ENCODE measurements around the gene ASPHD2. TPM values are rescaled to one million over a fixed set of nuclear protein-coding genes. Genes with fewer than 3 reads are reported as not detected.

ASPHD2 gene
- total RNA-seq, 1 experiment from 2014 or later = 7.1 TPM

GRCh38 chr22:26447584-26448329, 18.7 kb downstream of the ASPHD2 start:
- H3K4ac ChIP-seq (ENCODE audit: low read depth, low read length) = no peak overlapping the region
- H3K79me1 ChIP-seq (ENCODE audit: insufficient read depth, low read depth, low read length, poor library complexity, severe bottlenecking) = no peaks in the 10 kb centered on the region
- no peak overlapping the region for H3K9ac ChIP-seq (ENCODE audit: extremely low read depth, insufficient read length, low read length)
- H3K27me3 ChIP-seq (ENCODE audit: insufficient read depth, low read length) = no peaks in the 10 kb centered on the region
- no peaks in the 10 kb centered on the region for H4K20me1 ChIP-seq (ENCODE audit: control insufficient read depth, insufficient read depth, insufficient read length)
- H3K27ac ChIP-seq (ENCODE audit: insufficient read length, low read depth, low read length) = no peak overlapping the region
- H3K18ac ChIP-seq (ENCODE audit: insufficient read length, low read depth, low read length) = no peak overlapping the region
- H2BK5ac ChIP-seq (ENCODE audit: insufficient read length, low read length) = no peak overlapping the region
- TF ChIP-seq CTCF (conservative IDR thresholded peaks at IDR 0.05) = no peak
- no peaks in the 10 kb centered on the region for H3K4me1 ChIP-seq (ENCODE audit: insufficient read depth, low read length)
- H4K5ac ChIP-seq (ENCODE audit: insufficient read length, low read depth, low read length) = no peak overlapping the region
- H2BK12ac ChIP-seq (ENCODE audit: insufficient read length, low read depth, low read length) = no peak overlapping the region
- no peak overlapping the region for H2AK5ac ChIP-seq (ENCODE audit: insufficient read length, low read length)
- H3K14ac ChIP-seq (ENCODE audit: insufficient read depth, low read length) = no peak overlapping the region
- peak overlapping the region in 2 of 3 experiments; percentile 28 to 45; a peak in 3 of 7 replicates for H3K27ac Mint-ChIP-seq
- no CpG with 5 or more reads among the region's 15 CpGs for WGBS (ENCODE audit: extremely low coverage, insufficient read length, low lambda C conversion rate)
- H3K9me3 Mint-ChIP-seq = no peaks in the 10 kb centered on the region
- no peaks in the 10 kb centered on the region for H3K79me2 ChIP-seq (ENCODE audit: insufficient read depth, low read length)
- no peak overlapping the region for H3T11ph ChIP-seq (ENCODE audit: low read length)
- H3K9me3 ChIP-seq (ENCODE audit: control insufficient read depth, low read depth, low read length) = no peaks in the 10 kb centered on the region
- no peak overlapping the region for H3K4me2 ChIP-seq (ENCODE audit: insufficient read depth, insufficient read length, low read length)
- H2BK20ac ChIP-seq (ENCODE audit: low read depth, low read length, poor library complexity, severe bottlenecking) = no peak overlapping the region
- peaks cover 8 to 26% (median 26%) of the 10 kb centered on the region in 3 experiments; a peak in 6 of 7 replicates for H3K36me3 Mint-ChIP-seq (ENCODE audit: insufficient read depth in 1 of 3, low read depth in 3 of 3)
- H2BK120ac ChIP-seq (ENCODE audit: low read depth, low read length, poor library complexity, severe bottlenecking) = no peak overlapping the region
- no peak overlapping the region for H2BK15ac ChIP-seq (ENCODE audit: low read depth, low read length)
- peaks cover 2 to 7% of the 10 kb centered on the region in 2 experiments; a peak in 3 of 4 replicates for H3K4me1 Mint-ChIP-seq
- no peak for DNase-seq
- no peaks in the 10 kb centered on the region for H3K27me3 Mint-ChIP-seq (ENCODE audit: low read depth)
- H3K23ac ChIP-seq (ENCODE audit: insufficient read length, low read depth, low read length) = no peak overlapping the region
- no peak overlapping the region for H3K56ac ChIP-seq (ENCODE audit: insufficient read length, low read depth, low read length)
- H4K8ac ChIP-seq (replicated peaks; ENCODE audit: insufficient read length, low read depth, low read length) = no peak overlapping the region
- H3K4me3 Mint-ChIP-seq = no peak overlapping the region
- H3K23me2 ChIP-seq (ENCODE audit: insufficient read length, low read depth, low read length, poor library complexity, severe bottlenecking) = no peaks in the 10 kb centered on the region
- no peak overlapping the region for H4K91ac ChIP-seq (ENCODE audit: insufficient read length, low read depth, low read length)
- no peak overlapping the region for H2AFZ ChIP-seq (ENCODE audit: low read length)
